Astrocyte (in vitro differentiated cells and primary cell): ENCODE measurements around the gene FSIP1.

Experiments used
- EZH2 ChIP-seq: IDR thresholded peaks from 2 replicates; pipeline ENCODE4 v1.6.1; 2012; ENCODE audit warnings: mild to moderate bottlenecking, low read length, inconsistent platforms; ENCODE audit not compliant: insufficient read depth
- TF ChIP-seq, protein P1 (sequence below): IDR thresholded peaks from 2 replicates; pipeline ENCODE4 v1.5.1; 2011; ENCODE audit warnings: low read depth, mild to moderate bottlenecking, inconsistent platforms, low read length, moderate library complexity; ENCODE audit not compliant: insufficient read depth

DNA sequence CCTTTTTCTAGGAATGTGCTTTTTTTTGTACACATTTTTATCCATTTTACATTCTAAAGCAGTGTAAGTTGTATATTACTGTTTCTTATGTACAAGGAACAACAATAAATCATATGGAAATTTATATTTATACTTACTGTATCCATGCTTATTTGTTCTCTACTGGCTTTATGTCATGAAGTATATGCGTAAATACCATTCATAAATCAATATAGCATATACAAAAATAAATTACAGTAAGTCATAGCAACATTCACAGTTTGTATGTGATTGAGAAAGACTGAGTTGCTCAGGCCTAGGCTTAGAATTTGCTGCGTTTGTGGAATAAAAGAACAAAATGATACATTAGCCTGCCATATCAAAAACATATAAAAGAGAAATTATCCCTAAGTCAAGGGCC lies 185.3 kb downstream of the FSIP1 start:
- TF ChIP-seq, protein P1, sequence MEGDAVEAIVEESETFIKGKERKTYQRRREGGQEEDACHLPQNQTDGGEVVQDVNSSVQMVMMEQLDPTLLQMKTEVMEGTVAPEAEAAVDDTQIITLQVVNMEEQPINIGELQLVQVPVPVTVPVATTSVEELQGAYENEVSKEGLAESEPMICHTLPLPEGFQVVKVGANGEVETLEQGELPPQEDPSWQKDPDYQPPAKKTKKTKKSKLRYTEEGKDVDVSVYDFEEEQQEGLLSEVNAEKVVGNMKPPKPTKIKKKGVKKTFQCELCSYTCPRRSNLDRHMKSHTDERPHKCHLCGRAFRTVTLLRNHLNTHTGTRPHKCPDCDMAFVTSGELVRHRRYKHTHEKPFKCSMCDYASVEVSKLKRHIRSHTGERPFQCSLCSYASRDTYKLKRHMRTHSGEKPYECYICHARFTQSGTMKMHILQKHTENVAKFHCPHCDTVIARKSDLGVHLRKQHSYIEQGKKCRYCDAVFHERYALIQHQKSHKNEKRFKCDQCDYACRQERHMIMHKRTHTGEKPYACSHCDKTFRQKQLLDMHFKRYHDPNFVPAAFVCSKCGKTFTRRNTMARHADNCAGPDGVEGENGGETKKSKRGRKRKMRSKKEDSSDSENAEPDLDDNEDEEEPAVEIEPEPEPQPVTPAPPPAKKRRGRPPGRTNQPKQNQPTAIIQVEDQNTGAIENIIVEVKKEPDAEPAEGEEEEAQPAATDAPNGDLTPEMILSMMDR = no peak
- no peak for TF ChIP-seq EZH2
